ENCODE results near the gene PTPRJ.

Gene PTPRJ

DNA sequence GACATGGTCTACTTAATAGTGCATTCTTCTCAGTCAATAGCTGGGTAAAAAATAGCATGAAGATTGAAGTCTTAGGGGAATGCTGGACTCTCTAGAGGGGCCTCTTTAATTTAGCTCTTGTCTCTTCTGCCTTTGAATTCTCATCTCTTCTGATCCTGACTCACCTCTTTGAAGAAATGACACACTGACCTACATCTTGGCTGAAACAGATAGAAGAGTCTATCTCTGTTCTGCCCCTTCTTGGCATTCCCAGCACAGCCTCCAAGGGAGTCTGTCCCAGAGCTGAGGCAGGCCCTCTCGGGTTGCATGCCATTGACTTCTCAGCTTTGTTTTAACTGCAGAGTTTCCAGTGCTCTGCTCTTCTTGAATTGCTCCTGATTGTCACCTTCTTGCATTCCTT, 55.7 kb downstream of the PTPRJ start:
- TF ChIP-seq CTCF (IDR thresholded peaks at IDR 0.05; ENCODE audit: low read depth, low read length): no peak
- H3K4me3 ChIP-seq (ENCODE audit: low read depth, low read length): no peak overlapping the region

GRCh38 chr11:48036466-48036865, 56.1 kb downstream of the PTPRJ start:
- no peak for TF ChIP-seq CTCF (IDR thresholded peaks at IDR 0.05; ENCODE audit: low read depth, low read length)
- no peak overlapping the region for H3K4me3 ChIP-seq (ENCODE audit: low read depth, low read length)

GRCh38 chr11:48037709-48038468, 57.5 kb downstream of the PTPRJ start:
- H3K4me3 ChIP-seq (ENCODE audit: low read depth, low read length): no peak overlapping the region
- TF ChIP-seq CTCF (IDR thresholded peaks at IDR 0.05; ENCODE audit: low read depth, low read length): no peak

GRCh38 chr11:48040830-48041444, 60.6 kb downstream of the PTPRJ start:
- no peak for TF ChIP-seq CTCF (IDR thresholded peaks at IDR 0.05; ENCODE audit: low read depth, low read length)
- H3K4me3 ChIP-seq (ENCODE audit: low read depth, low read length): no peak overlapping the region

- no peak for TF ChIP-seq CTCF (IDR thresholded peaks at IDR 0.05; ENCODE audit: low read depth, low read length)
Observed at GRCh38 chr11:48041877-48042695, 61.7 kb downstream of the PTPRJ start.

DNA sequence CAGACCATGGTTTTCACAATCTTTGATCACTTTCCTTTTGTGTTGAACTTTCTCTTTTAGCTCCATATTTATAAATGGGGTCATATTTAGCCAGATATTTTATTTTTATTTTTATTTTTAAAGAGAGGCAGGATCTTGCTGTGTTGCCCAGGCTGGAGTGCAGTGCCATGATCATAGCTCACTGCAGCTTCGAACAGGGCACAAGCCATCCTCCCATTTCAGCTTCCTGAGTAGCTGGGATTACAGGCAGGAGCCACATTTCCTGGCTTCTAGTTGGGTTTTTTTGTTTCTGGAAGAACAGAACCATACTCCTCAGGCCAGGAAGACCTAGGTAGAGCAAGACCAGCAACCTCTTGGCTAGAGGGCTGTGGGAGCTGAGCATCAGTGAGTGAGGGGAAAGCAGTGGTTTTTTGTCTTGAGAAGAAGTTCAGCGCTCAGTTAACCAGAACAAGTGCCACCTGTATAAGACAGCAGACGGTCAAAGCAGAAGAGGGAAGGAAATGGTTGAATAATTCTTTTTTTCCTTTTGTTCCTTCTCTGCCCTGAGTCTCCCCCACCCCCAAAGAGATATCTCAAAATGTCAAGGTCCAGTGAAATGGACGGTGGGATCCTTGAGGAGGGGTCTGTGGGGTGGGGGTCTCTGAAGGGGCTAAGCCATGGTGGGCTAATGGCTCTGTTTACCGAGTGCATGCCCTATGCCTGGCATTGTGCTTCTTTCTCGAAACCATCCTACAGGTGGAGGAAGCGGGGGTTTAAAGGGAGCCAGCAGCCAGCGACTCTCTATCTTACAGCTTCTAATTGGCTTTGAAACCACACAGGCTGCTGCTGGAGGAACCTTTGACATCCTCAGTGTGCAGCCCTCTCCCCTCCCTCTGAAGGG, 63.0 kb downstream of the PTPRJ start:
- TF ChIP-seq CTCF (IDR thresholded peaks at IDR 0.05; ENCODE audit: low read depth, low read length): no peak
- H3K4me3 ChIP-seq (ENCODE audit: low read depth, low read length): no peak overlapping the region

More at GRCh38 chr11:48041877-48042695, 61.7 kb downstream of the PTPRJ start:
- H3K4me3 ChIP-seq (ENCODE audit: low read depth, low read length): no peak overlapping the region
